ENCODE measurements around the gene RMDN3. TPM values are rescaled to one million over a fixed set of nuclear protein-coding genes. Genes with fewer than 3 reads are reported as not detected.
A peak's percentile ranks its signal among the peaks of the same experiment; 100 is the strongest.

The RMDN3 gene
- total and polyA plus RNA-seq, 9 of the 15 experiments (the other 6 are each of a cell fraction or from before 2014, with no cell fraction given) = 8.1 to 38.2 (median 25.9) TPM

DNA sequence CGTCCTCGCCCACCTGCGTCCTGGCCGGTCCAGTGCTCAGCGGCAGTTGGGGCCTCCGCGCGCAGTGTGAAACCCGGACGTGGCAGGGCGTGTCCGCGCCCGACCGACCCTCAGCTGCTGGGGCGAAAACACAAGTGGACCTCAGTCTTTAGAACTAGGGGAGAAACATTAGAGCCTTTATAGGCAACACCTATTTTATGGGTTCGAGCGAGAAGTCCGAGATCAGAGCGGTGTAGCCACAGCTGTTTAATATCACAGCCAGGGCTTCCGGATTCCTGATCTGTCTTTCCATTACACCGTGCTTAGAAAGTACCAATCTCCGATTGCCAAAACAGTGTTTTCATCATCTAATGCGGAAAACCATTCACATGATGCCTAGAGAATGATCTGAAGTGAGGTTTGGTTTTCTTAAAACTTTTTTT is 59.6 kb downstream of the RMDN3 start (continued):
- TF ChIP-seq, protein P1, sequence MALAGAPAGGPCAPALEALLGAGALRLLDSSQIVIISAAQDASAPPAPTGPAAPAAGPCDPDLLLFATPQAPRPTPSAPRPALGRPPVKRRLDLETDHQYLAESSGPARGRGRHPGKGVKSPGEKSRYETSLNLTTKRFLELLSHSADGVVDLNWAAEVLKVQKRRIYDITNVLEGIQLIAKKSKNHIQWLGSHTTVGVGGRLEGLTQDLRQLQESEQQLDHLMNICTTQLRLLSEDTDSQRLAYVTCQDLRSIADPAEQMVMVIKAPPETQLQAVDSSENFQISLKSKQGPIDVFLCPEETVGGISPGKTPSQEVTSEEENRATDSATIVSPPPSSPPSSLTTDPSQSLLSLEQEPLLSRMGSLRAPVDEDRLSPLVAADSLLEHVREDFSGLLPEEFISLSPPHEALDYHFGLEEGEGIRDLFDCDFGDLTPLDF (CRISPR knock-in tag; IDR thresholded peaks at IDR 0.05) = no peak
- TF ChIP-seq SMARCB1 (IDR thresholded peaks at IDR 0.05; ENCODE audit: insufficient read length, low read depth) (no peak), FOXM1 (IDR thresholded peaks at IDR 0.05; ENCODE audit: low read depth) (no peak), FOXM1 (CRISPR knock-in tag; IDR thresholded peaks at IDR 0.05; ENCODE audit: low read depth) (no peak), SAP30 (IDR thresholded peaks at IDR 0.05; ENCODE audit: borderline replicate concordance, insufficient read depth, low read depth, low read length, poor library complexity, severe bottlenecking) (peak; percentile 4), ETV1 (tag; conservative IDR thresholded peaks at IDR 0.05; ENCODE audit: low read depth) (0 out of 2 replicates have a peak, but pooled peaks have one; percentile 14), FOXA3 (CRISPR knock-in tag; conservative IDR thresholded peaks at IDR 0.05 in 1 of 2, IDR thresholded peaks at IDR 0.05 in 1 of 2) (0 out of 4 replicates have a peak, but pooled peaks of 1 of the 2 experiments have one; percentile 5), TEAD4 (IDR thresholded peaks at IDR 0.05; ENCODE audit: low read length) (0 out of 2 replicates have a peak, but pooled peaks have one; percentile 7), TEAD4 (CRISPR knock-in tag; IDR thresholded peaks at IDR 0.05; ENCODE audit: borderline replicate concordance) (no peak), ZNF445 (CRISPR knock-in tag; IDR thresholded peaks at IDR 0.05; ENCODE audit: low read depth) (no peak), ZNF830 (CRISPR knock-in tag; IDR thresholded peaks at IDR 0.05) (0 out of 2 replicates have a peak, but pooled peaks have one; percentile 41), THRAP3 (IDR thresholded peaks at IDR 0.05; ENCODE audit: borderline replicate concordance) (no peak), SNRNP70 (optimal IDR thresholded peaks at IDR 0.05; ENCODE audit: low read depth, low read length) (no peak), MYNN (IDR thresholded peaks at IDR 0.05) (0 out of 2 replicates have a peak, but pooled peaks have one; percentile 1), MYNN (CRISPR knock-in tag; IDR thresholded peaks at IDR 0.05) (no peak), NUFIP1 (IDR thresholded peaks at IDR 0.05; ENCODE audit: partially characterized antibody) (no peak), ZNF79 (CRISPR knock-in tag; IDR thresholded peaks at IDR 0.05; ENCODE audit: low read depth) (no peak), DACH1 (IDR thresholded peaks at IDR 0.05; ENCODE audit: partially characterized antibody) (peak; percentile 54), ZNF232 (CRISPR knock-in tag; IDR thresholded peaks at IDR 0.05) (no peak), ELF2 (CRISPR knock-in tag; IDR thresholded peaks at IDR 0.05) (peak; percentile 53; the same call in 1 of the 2 replicates), TBP (optimal IDR thresholded peaks at IDR 0.05; ENCODE audit: low read depth, low read length) (no peak)
- TF ChIP-seq, protein P2, sequence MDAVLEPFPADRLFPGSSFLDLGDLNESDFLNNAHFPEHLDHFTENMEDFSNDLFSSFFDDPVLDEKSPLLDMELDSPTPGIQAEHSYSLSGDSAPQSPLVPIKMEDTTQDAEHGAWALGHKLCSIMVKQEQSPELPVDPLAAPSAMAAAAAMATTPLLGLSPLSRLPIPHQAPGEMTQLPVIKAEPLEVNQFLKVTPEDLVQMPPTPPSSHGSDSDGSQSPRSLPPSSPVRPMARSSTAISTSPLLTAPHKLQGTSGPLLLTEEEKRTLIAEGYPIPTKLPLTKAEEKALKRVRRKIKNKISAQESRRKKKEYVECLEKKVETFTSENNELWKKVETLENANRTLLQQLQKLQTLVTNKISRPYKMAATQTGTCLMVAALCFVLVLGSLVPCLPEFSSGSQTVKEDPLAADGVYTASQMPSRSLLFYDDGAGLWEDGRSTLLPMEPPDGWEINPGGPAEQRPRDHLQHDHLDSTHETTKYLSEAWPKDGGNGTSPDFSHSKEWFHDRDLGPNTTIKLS (IDR thresholded peaks at IDR 0.05; ENCODE audit: borderline replicate concordance, low read depth) = peak; percentile 84
- TF ChIP-seq, protein P3, sequence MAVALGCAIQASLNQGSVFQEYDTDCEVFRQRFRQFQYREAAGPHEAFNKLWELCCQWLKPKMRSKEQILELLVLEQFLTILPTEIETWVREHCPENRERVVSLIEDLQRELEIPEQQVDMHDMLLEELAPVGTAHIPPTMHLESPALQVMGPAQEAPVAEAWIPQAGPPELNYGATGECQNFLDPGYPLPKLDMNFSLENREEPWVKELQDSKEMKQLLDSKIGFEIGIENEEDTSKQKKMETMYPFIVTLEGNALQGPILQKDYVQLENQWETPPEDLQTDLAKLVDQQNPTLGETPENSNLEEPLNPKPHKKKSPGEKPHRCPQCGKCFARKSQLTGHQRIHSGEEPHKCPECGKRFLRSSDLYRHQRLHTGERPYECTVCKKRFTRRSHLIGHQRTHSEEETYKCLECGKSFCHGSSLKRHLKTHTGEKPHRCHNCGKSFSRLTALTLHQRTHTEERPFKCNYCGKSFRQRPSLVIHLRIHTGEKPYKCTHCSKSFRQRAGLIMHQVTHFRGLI (CRISPR knock-in tag; IDR thresholded peaks at IDR 0.05) = no peak
- TF ChIP-seq, protein P4, sequence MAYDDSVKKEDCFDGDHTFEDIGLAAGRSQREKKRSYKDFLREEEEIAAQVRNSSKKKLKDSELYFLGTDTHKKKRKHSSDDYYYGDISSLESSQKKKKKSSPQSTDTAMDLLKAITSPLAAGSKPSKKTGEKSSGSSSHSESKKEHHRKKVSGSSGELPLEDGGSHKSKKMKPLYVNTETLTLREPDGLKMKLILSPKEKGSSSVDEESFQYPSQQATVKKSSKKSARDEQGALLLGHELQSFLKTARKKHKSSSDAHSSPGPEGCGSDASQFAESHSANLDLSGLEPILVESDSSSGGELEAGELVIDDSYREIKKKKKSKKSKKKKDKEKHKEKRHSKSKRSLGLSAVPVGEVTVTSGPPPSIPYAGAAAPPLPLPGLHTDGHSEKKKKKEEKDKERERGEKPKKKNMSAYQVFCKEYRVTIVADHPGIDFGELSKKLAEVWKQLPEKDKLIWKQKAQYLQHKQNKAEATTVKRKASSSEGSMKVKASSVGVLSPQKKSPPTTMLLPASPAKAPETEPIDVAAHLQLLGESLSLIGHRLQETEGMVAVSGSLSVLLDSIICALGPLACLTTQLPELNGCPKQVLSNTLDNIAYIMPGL (CRISPR knock-in tag; IDR thresholded peaks at IDR 0.05) = peak; percentile 58; the same call in 1 of the 2 replicates

Data from K562 (cell line).